GM10266 (cell line): ENCODE measurements around the gene ALDH3B2.
A peak's percentile ranks its signal among the peaks of the same experiment; 100 is the strongest.
"Not testable (repeated sequence)": the region's sequence is repeated elsewhere in the genome, so short reads cannot be mapped to it uniquely, and the experiment has no call there.

ENCODE experiments used
- DNase-seq: peaks from one replicate; pipeline ENCODE4 v3.0.0; 2012; ENCODE audit errors: extremely low spot score
- CTCF ChIP-seq: IDR thresholded peaks from 2 replicates; pipeline ENCODE4 v1.5.1; 2012; ENCODE audit warnings: mild to moderate bottlenecking, low read depth; ENCODE audit not compliant: control insufficient read depth, insufficient read depth; ENCODE audit errors: missing control alignments

ALDH3B2 gene

GRCh38 chr11:67629386-67630227 is 44.8 kb downstream of the ALDH3B2 start, which contains the start of gene NUDT8:
Gene NUDT8 (minus strand): TSS chr11:67629937. CDS start chr11:67629911, 26 bp downstream.
- TF ChIP-seq CTCF = peak; percentile 80
- DNase-seq = peak; percentile 89

GRCh38 chr11:67628710-67629385 is 45.6 kb downstream of the ALDH3B2 start:
- no peak for TF ChIP-seq CTCF

GRCh38 chr11:67627812-67628624 is 46.4 kb downstream of the ALDH3B2 start:
- TF ChIP-seq CTCF = no peak
- DNase-seq = no peak

More at GRCh38 chr11:67628710-67629385, 45.6 kb downstream of the ALDH3B2 start:
- no peak for DNase-seq

GRCh38 chr11:67627441-67627811 is 47.0 kb downstream of the ALDH3B2 start:
- TF ChIP-seq CTCF = no peak
- DNase-seq = no peak

- no peak for TF ChIP-seq CTCF
- no peak for DNase-seq
Observed at GRCh38 chr11:67626970-67627369, 47.5 kb downstream of the ALDH3B2 start.

- DNase-seq = not testable (repeated sequence)
Observed at GRCh38 chr11:67626131-67626833, 48.1 kb downstream of the ALDH3B2 start.

GRCh38 chr11:67623795-67624194 is 50.6 kb downstream of the ALDH3B2 start:
- not testable (repeated sequence) for DNase-seq

GRCh38 chr11:67622905-67623304 is 51.5 kb downstream of the ALDH3B2 start:
- not testable (repeated sequence) for DNase-seq

GRCh38 chr11:67621928-67622327 is 52.5 kb downstream of the ALDH3B2 start:
- DNase-seq = not testable (repeated sequence)

- DNase-seq = not testable (repeated sequence)
Observed at GRCh38 chr11:67620621-67621020, 53.8 kb downstream of the ALDH3B2 start.

- not testable (repeated sequence) for DNase-seq
Observed at GRCh38 chr11:67619683-67620618, 54.5 kb downstream of the ALDH3B2 start.
